ENCODE measurements around the gene RASGRF1. TPM values are rescaled to one million over a fixed set of nuclear protein-coding genes. Genes with fewer than 3 reads are reported as not detected.

The RASGRF1 gene
- total RNA-seq, 2 donors from 2014 or later, result not detected

GRCh38 chr15:78947506-78947905, 143.1 kb downstream of the RASGRF1 start:
- Mint-ChIP-seq H3K27ac (no peak overlapping the region), H3K9me3 (no peaks in the 10 kb centered on the region), H3K36me3 (no peaks in the 10 kb centered on the region)
- no peak for DNase-seq (ENCODE audit: low spot score in 2 of 2)
- no peak for ATAC-seq

- DNase-seq (ENCODE audit: low spot score in 2 of 2), result no peak
- no peak for ATAC-seq
- H3K27ac Mint-ChIP-seq, result no peak overlapping the region
- H3K36me3 Mint-ChIP-seq, result no peaks in the 10 kb centered on the region
- no peaks in the 10 kb centered on the region for H3K9me3 Mint-ChIP-seq
Measured at GRCh38 chr15:78946493-78946892, 144.1 kb downstream of the RASGRF1 start.

- Mint-ChIP-seq H3K36me3 (no peaks in the 10 kb centered on the region), H3K9me3 (no peaks in the 10 kb centered on the region), H3K27ac (no peak within 1 kb of the TSS)
- ATAC-seq (peak; percentile 82 to 88), DNase-seq (ENCODE audit: low spot score in 2 of 2) (peak in 1 of 2 donors; percentile 63)
Measured at GRCh38 chr15:78944669-78945407, 145.7 kb downstream of the RASGRF1 start, which contains the start of gene CTSH. TSS of gene CTSH (minus strand) at chr15:78945046. CDS start at chr15:78944981, 65 bp downstream.

GRCh38 chr15:78944202-78944625, 146.4 kb downstream of the RASGRF1 start:
- ATAC-seq (peak; percentile 4 to 9), DNase-seq (ENCODE audit: low spot score in 2 of 2) (no peak)
- no peak overlapping the region for H3K27ac Mint-ChIP-seq
- no peaks in the 10 kb centered on the region for H3K9me3 Mint-ChIP-seq
- H3K36me3 Mint-ChIP-seq, result no peaks in the 10 kb centered on the region

- no peak overlapping the region for H3K27ac Mint-ChIP-seq
- ATAC-seq, result no peak
- no peaks in the 10 kb centered on the region for H3K9me3 Mint-ChIP-seq
- DNase-seq (ENCODE audit: low spot score in 2 of 2), result no peak
- H3K36me3 Mint-ChIP-seq, result no peaks in the 10 kb centered on the region
Measured at GRCh38 chr15:78943692-78944091, 146.9 kb downstream of the RASGRF1 start.

GRCh38 chr15:78942741-78943140, 147.8 kb downstream of the RASGRF1 start:
- no peak for DNase-seq (ENCODE audit: low spot score in 2 of 2)
- Mint-ChIP-seq H3K36me3 (peaks cover 0 to 4% of the 10 kb centered on the region in 2 donors), H3K27ac (no peak overlapping the region), H3K9me3 (peaks cover 0 to 3% of the 10 kb centered on the region in 2 donors)
- ATAC-seq, result no peak

GRCh38 chr15:78938658-78939488, 151.7 kb downstream of the RASGRF1 start:
- peak overlapping the region in 1 of 2 donors; percentile 61 for H3K27ac Mint-ChIP-seq
- ATAC-seq, result peak; percentile 53 to 60

GRCh38 chr15:78937132-78937739, 153.3 kb downstream of the RASGRF1 start:
- ATAC-seq (peak; percentile 42 to 50), DNase-seq (ENCODE audit: low spot score in 2 of 2) (no peak)
- Mint-ChIP-seq H3K9me3 (peaks cover 0 to 3% of the 10 kb centered on the region in 2 donors), H3K36me3 (peaks cover 0 to 4% of the 10 kb centered on the region in 2 donors), H3K27ac (no peak overlapping the region)

More at GRCh38 chr15:78938658-78939488, 151.7 kb downstream of the RASGRF1 start:
- peaks cover 0 to 3% of the 10 kb centered on the region in 2 donors for H3K9me3 Mint-ChIP-seq
- DNase-seq (ENCODE audit: low spot score in 2 of 2), result no peak
- H3K36me3 Mint-ChIP-seq, result peaks cover 0 to 4% of the 10 kb centered on the region in 2 donors

- Mint-ChIP-seq H3K36me3 (peaks cover 0 to 4% of the 10 kb centered on the region in 2 donors), H3K27ac (no peak overlapping the region), H3K9me3 (peaks cover 0 to 3% of the 10 kb centered on the region in 2 donors)
- no peak for DNase-seq (ENCODE audit: low spot score in 2 of 2)
- no peak for ATAC-seq
Measured at GRCh38 chr15:78934655-78935023, 155.9 kb downstream of the RASGRF1 start.

- H3K9me3 Mint-ChIP-seq, result peaks cover 0 to 3% of the 10 kb centered on the region in 2 donors
- no peak overlapping the region for H3K27ac Mint-ChIP-seq
- peaks cover 0 to 4% of the 10 kb centered on the region in 2 donors for H3K36me3 Mint-ChIP-seq
- no peak for DNase-seq (ENCODE audit: low spot score in 2 of 2)
- no peak for ATAC-seq
Measured at GRCh38 chr15:78933823-78934654, 156.5 kb downstream of the RASGRF1 start.

- ATAC-seq, result no peak
- H3K27ac Mint-ChIP-seq, result no peak overlapping the region
- peaks cover 0 to 1% of the 10 kb centered on the region in 2 donors for H3K36me3 Mint-ChIP-seq
- H3K9me3 Mint-ChIP-seq, result peaks cover 0 to under 1% of the 10 kb centered on the region in 2 donors
- DNase-seq (ENCODE audit: low spot score in 2 of 2), result no peak
Measured at GRCh38 chr15:78933187-78933822, 157.3 kb downstream of the RASGRF1 start.

GRCh38 chr15:78932258-78932808, 158.2 kb downstream of the RASGRF1 start:
- no peaks in the 10 kb centered on the region for H3K9me3 Mint-ChIP-seq
- DNase-seq (ENCODE audit: low spot score in 2 of 2) (no peak), ATAC-seq (no peak)
- H3K36me3 Mint-ChIP-seq, result no peaks in the 10 kb centered on the region
- H3K27ac Mint-ChIP-seq, result peak overlapping the region in 1 of 2 donors; percentile 76

- DNase-seq (ENCODE audit: low spot score in 2 of 2) (no peak), ATAC-seq (peak in 1 of 2 donors; percentile 21)
- H3K36me3 Mint-ChIP-seq, result no peaks in the 10 kb centered on the region
- H3K27ac Mint-ChIP-seq, result no peak overlapping the region
- no peaks in the 10 kb centered on the region for H3K9me3 Mint-ChIP-seq
Measured at GRCh38 chr15:78931439-78932257, 158.9 kb downstream of the RASGRF1 start.

- no peak overlapping the region for H3K27ac Mint-ChIP-seq
- no peaks in the 10 kb centered on the region for H3K36me3 Mint-ChIP-seq
- no peak for DNase-seq (ENCODE audit: low spot score in 2 of 2)
- ATAC-seq, result peak in 1 of 2 donors; percentile 8
- H3K9me3 Mint-ChIP-seq, result no peaks in the 10 kb centered on the region
Measured at GRCh38 chr15:78930577-78931388, 159.8 kb downstream of the RASGRF1 start.
